Endodermal cell (in vitro differentiated cells): Measurements from ENCODE around the gene NDUFB6. TPM values are rescaled to one million over a fixed set of nuclear protein-coding genes. Genes with fewer than 3 reads are reported as not detected.

Experiments
- DNase-seq: peaks from one replicate; pipeline ENCODE4 v3.0.0-alpha.2; 2017
- H3K27ac ChIP-seq: 2 replicates; pipeline ENCODE4 v1.5.1; 2013; ENCODE audit warnings: mild to moderate bottlenecking, low read depth, low read length, moderate library complexity
- H3K27me3 ChIP-seq: 2 replicates; pipeline ENCODE4 v1.6.1; 2013; ENCODE audit warnings: mild to moderate bottlenecking, low read length, moderate library complexity; ENCODE audit not compliant: insufficient read depth, control insufficient read depth, poor library complexity, severe bottlenecking
- H3K36me3 ChIP-seq: 2 replicates; pipeline ENCODE4 v1.7.0; 2013; ENCODE audit warnings: mild to moderate bottlenecking, low read length, moderate library complexity; ENCODE audit not compliant: control insufficient read depth, insufficient read depth
- H3K4me1 ChIP-seq: one replicate; pipeline ENCODE4 v1.7.0; 2013; ENCODE audit warnings: low read length; ENCODE audit not compliant: control insufficient read depth, insufficient read depth
- H3K4me3 ChIP-seq: 2 replicates; pipeline ENCODE4 v1.5.1; 2013; ENCODE audit warnings: mild to moderate bottlenecking, low read length, moderate library complexity
- H3K9ac ChIP-seq: 2 replicates; pipeline ENCODE4 v1.6.1; 2013; ENCODE audit warnings: mild to moderate bottlenecking, low read length, moderate library complexity; ENCODE audit not compliant: poor library complexity, severe bottlenecking; ENCODE audit errors: extremely low read depth
- H3K9me3 ChIP-seq: 2 replicates; pipeline ENCODE4 v1.6.1; 2013; ENCODE audit warnings: mild to moderate bottlenecking, low read length, moderate library complexity; ENCODE audit not compliant: control insufficient read depth
- H3K27ac Mint-ChIP-seq: 2 replicates; pipeline ENCODE4 v1.8.0; 2020; ENCODE audit warnings: mixed read lengths
- H3K27me3 Mint-ChIP-seq: 2 replicates; pipeline ENCODE4 v1.8.0; 2021; ENCODE audit warnings: mild to moderate bottlenecking, mixed read lengths; ENCODE audit not compliant: insufficient read depth
- H3K36me3 Mint-ChIP-seq: 2 replicates; pipeline ENCODE4 v1.8.0; 2020; ENCODE audit warnings: low read depth, mixed read lengths
- H3K4me1 Mint-ChIP-seq: 2 replicates; pipeline ENCODE4 v1.8.0; 2020; ENCODE audit warnings: mixed read lengths
- H3K4me3 Mint-ChIP-seq: 2 replicates; pipeline ENCODE4 v1.8.0; 2020; ENCODE audit warnings: mild to moderate bottlenecking, moderate library complexity, mixed read lengths
- H3K9me3 Mint-ChIP-seq: 2 replicates; pipeline ENCODE4 v1.8.0; 2020; ENCODE audit warnings: mild to moderate bottlenecking, mixed read lengths
- WGBS, 2 experiments: methylation state at CpG; one replicate each; pipeline versions ENCODE4 v1.1.5 to v1.1.7; 2013; ENCODE audit warnings: missing lambda C conversion rate in 2 of 2, mixed read lengths in 1 of 2; ENCODE audit not compliant: insufficient coverage in 1 of 2, insufficient read length in 1 of 2; 5-methylcytosine and 5-hydroxymethylcytosine counted together
- total RNA-seq, 2 donors: library from RNA; stranded (reverse); fragmentation: NEBNext Ultra II Directional in 1 of 2; extraction: Animal tissue kit (Norgen Biotek cat#: 25700) in 1 of 2; gene quantifications; 2 replicates in 1 of 2; 3 replicates in 1 of 2; pipeline ENCODE4 v1.2.1, GENCODE V29; 2021
- TF ChIP-seq, protein P1 (sequence below): fragments of 200-600 bp; sonication (generic); conservative IDR thresholded peaks from 2 replicates; pipeline ENCODE4 v1.5.0; 2021; ENCODE audit warnings: antibody characterized with exemption, mild to moderate bottlenecking

Gene NDUFB6
- total RNA-seq, 2 donors from 2014 or later: 48.8 to 54.9 TPM

DNA sequence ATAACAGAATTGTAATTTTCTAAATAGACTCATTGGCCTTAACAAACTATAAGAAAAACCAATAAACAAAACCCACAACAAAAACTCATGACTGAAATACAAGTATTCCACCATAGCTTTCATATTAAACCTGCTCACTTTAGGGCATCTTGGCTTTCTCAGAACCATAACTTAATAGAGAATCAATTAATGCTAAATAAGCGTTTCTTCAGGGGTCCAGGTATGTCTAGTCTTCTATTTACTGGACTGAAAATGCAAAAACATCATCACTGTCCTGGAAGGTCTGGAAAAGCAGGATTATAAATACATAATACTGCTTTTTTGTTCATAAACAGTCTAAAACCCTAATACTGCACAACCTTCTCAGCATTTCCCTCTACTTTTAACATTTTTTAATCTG, 27.1 kb downstream of the NDUFB6 start:
- H3K27ac ChIP-seq: no peak overlapping the region
- TF ChIP-seq, protein P1, sequence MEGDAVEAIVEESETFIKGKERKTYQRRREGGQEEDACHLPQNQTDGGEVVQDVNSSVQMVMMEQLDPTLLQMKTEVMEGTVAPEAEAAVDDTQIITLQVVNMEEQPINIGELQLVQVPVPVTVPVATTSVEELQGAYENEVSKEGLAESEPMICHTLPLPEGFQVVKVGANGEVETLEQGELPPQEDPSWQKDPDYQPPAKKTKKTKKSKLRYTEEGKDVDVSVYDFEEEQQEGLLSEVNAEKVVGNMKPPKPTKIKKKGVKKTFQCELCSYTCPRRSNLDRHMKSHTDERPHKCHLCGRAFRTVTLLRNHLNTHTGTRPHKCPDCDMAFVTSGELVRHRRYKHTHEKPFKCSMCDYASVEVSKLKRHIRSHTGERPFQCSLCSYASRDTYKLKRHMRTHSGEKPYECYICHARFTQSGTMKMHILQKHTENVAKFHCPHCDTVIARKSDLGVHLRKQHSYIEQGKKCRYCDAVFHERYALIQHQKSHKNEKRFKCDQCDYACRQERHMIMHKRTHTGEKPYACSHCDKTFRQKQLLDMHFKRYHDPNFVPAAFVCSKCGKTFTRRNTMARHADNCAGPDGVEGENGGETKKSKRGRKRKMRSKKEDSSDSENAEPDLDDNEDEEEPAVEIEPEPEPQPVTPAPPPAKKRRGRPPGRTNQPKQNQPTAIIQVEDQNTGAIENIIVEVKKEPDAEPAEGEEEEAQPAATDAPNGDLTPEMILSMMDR: no peak
- WGBS, 2 experiments: 94% methylated on average over 1 of the region's 1 CpG; no CpG with 5 or more reads in 1 of the 2 experiments

DNA sequence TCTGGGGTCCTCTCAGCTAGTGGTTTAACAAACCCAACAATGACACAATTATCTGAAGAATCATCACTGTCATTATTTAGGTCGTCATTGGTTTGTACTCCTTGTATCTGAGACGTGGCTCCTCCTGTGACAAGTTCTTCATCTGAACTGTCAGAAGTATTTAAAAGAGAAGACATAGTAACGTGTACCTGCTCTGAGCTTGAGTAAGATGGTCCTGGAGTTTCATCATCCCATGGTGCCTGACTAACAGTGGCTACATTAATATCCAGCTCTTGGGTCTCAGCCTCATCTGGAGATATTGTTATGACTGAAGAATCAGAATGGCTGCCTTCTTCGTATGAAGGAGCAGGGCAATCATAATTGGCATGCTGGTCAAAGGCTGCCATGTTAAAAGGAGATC, 29.9 kb downstream of the NDUFB6 start:
- Histone ChIP-seq H3K9me3 (no peaks in the 10 kb centered on the region), H3K9ac (no peak overlapping the region), H3K36me3 (peaks cover 62% of the 10 kb centered on the region), H3K4me1 (no peaks in the 10 kb centered on the region), H3K27ac (no peak overlapping the region), H3K27me3 (no peaks in the 10 kb centered on the region), H3K4me3 (no peak overlapping the region)
- peaks cover 48% of the 10 kb centered on the region for H3K36me3 Mint-ChIP-seq
- TF ChIP-seq, protein P1: no peak
- H3K27me3 Mint-ChIP-seq: no peaks in the 10 kb centered on the region
- H3K4me3 Mint-ChIP-seq: no peak overlapping the region
- no peak overlapping the region for H3K27ac Mint-ChIP-seq
- DNase-seq: no peak
- WGBS, 2 experiments: 91 to 94% methylated on average over 4 of the region's 4 CpGs
- H3K9me3 Mint-ChIP-seq: no peaks in the 10 kb centered on the region
- H3K4me1 Mint-ChIP-seq: no peaks in the 10 kb centered on the region

More for the DNA sequence above, 27.1 kb downstream of the NDUFB6 start:
- no peak overlapping the region for H3K9ac ChIP-seq
- Mint-ChIP-seq H3K27me3 (no peaks in the 10 kb centered on the region), H3K36me3 (peaks cover 63% of the 10 kb centered on the region), H3K4me1 (peaks cover 7% of the 10 kb centered on the region), H3K9me3 (no peaks in the 10 kb centered on the region), H3K4me3 (no peak overlapping the region), H3K27ac (no peak overlapping the region)
- peaks cover 5% of the 10 kb centered on the region for H3K9me3 ChIP-seq
- H3K4me3 ChIP-seq: no peak overlapping the region
- DNase-seq: no peak
- H3K27me3 ChIP-seq: no peaks in the 10 kb centered on the region
- H3K36me3 ChIP-seq: peaks cover 66% of the 10 kb centered on the region
- H3K4me1 ChIP-seq: no peaks in the 10 kb centered on the region

DNA sequence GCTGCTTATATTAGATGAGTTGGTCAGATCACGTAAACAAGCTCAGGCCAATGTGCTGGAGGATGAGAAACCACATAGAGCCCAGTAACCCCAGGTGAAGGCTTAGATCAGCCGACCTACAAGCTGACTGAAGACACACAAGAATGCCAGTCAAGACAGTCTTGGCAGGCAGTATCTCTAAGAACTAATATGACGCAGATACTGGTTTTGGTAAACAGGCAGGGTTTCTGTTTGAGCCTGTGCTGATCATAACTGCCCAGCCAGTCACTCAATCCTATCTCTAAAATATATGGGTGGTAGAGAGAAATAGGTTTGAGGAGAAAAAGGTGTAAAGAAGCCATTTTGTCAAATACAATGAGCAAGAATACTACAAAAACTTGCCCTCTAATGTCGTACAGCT, 39.1 kb downstream of the NDUFB6 start:
- Mint-ChIP-seq H3K9me3 (peaks cover 12% of the 10 kb centered on the region), H3K4me3 (no peak overlapping the region), H3K4me1 (peaks cover 6% of the 10 kb centered on the region), H3K27me3 (peaks cover 25% of the 10 kb centered on the region), H3K27ac (no peak overlapping the region), H3K36me3 (peaks cover 29% of the 10 kb centered on the region)
- H3K36me3 ChIP-seq: peaks cover 8% of the 10 kb centered on the region
- peaks cover 16% of the 10 kb centered on the region for H3K9me3 ChIP-seq
- TF ChIP-seq, protein P1: no peak
- no peaks in the 10 kb centered on the region for H3K4me1 ChIP-seq
- no peak overlapping the region for H3K27ac ChIP-seq
- DNase-seq: no peak
- H3K4me3 ChIP-seq: no peak overlapping the region
- WGBS, 2 experiments: 86 to 94% methylated on average over 3 to 4 of the region's 4 CpGs
- H3K27me3 ChIP-seq: peaks cover 12% of the 10 kb centered on the region
- no peak overlapping the region for H3K9ac ChIP-seq
